HG02642 (cell line): ENCODE measurements around the gene ABCA7.

Source experiments
- ATAC-seq: cut with Tn5 transposase; IDR thresholded peaks from one replicate; pipeline ENCODE4 v1.9.1; 2021; ENCODE audit warnings: mild to moderate bottlenecking; ENCODE audit not compliant: unreplicated experiment, poor library complexity

Gene ABCA7, protein sequence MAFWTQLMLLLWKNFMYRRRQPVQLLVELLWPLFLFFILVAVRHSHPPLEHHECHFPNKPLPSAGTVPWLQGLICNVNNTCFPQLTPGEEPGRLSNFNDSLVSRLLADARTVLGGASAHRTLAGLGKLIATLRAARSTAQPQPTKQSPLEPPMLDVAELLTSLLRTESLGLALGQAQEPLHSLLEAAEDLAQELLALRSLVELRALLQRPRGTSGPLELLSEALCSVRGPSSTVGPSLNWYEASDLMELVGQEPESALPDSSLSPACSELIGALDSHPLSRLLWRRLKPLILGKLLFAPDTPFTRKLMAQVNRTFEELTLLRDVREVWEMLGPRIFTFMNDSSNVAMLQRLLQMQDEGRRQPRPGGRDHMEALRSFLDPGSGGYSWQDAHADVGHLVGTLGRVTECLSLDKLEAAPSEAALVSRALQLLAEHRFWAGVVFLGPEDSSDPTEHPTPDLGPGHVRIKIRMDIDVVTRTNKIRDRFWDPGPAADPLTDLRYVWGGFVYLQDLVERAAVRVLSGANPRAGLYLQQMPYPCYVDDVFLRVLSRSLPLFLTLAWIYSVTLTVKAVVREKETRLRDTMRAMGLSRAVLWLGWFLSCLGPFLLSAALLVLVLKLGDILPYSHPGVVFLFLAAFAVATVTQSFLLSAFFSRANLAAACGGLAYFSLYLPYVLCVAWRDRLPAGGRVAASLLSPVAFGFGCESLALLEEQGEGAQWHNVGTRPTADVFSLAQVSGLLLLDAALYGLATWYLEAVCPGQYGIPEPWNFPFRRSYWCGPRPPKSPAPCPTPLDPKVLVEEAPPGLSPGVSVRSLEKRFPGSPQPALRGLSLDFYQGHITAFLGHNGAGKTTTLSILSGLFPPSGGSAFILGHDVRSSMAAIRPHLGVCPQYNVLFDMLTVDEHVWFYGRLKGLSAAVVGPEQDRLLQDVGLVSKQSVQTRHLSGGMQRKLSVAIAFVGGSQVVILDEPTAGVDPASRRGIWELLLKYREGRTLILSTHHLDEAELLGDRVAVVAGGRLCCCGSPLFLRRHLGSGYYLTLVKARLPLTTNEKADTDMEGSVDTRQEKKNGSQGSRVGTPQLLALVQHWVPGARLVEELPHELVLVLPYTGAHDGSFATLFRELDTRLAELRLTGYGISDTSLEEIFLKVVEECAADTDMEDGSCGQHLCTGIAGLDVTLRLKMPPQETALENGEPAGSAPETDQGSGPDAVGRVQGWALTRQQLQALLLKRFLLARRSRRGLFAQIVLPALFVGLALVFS (N-terminal part only)

GRCh38 chr19:1039646-1040475 is at the start of gene ABCA7:
Gene ABCA7, plus strand, starts transcription at chr19:1040107. Its CDS starts 1,255 bp downstream, at chr19:1041362.
- ATAC-seq: peak; percentile 76

GRCh38 chr19:990119-990571 is 49.8 kb upstream of the ABCA7 start:
- no peak for ATAC-seq

DNA sequence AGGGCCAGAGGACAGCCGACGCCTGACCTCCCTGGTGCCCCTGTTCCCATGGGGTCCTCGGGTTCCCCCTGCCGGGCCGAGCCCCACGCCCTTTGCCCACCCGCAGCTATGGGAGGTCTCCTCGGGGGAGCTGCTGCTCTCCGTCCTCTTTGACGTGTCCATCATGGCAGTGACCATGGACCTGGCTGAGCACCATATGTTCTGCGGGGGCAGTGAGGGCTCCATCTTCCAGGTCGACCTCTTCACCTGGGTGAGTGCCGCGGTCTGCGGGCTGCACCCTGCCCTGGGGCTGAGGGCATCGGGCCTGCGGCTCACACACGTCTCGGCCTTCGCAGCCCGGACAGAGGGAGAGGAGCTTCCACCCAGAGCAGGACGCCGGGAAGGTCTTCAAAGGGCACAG is 49.2 kb upstream of the ABCA7 start:
- no peak for ATAC-seq

DNA sequence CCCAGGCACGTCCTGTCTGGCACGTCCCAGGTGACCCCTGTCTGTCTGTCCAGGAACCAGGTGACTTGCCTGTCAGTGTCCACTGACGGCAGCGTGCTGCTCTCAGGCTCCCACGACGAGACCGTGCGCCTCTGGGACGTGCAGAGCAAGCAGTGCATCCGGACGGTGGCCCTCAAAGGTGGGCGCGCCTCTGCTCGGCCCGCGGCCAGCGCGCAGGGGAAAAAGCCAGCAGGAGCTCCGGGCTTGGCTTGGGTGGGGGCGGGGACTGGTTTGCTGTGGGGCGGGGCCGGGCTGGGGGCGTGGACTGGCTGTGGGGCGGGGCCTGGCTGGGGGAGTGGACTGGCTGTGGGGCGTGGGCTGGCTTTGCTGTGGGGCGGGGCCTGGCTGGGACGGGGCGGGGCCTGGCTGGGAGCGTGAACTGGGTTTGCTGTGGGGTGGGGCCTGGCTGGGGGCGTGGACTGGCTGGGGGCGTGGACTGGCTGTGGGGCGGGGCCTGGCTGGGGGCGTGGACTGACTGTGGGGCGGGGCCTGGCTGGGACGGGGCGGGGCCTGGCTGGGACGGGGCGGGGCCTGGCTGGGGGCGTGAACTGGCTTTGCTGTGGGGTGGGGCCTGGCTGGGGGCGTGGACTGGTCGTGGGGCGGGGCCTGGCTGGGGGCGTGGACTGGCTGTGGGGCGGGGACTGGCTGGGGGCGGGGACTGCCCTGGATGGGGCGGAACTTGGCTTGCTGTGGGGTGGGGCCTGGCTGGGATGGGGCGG is 48.6 kb upstream of the ABCA7 start:
- no peak for ATAC-seq

DNA sequence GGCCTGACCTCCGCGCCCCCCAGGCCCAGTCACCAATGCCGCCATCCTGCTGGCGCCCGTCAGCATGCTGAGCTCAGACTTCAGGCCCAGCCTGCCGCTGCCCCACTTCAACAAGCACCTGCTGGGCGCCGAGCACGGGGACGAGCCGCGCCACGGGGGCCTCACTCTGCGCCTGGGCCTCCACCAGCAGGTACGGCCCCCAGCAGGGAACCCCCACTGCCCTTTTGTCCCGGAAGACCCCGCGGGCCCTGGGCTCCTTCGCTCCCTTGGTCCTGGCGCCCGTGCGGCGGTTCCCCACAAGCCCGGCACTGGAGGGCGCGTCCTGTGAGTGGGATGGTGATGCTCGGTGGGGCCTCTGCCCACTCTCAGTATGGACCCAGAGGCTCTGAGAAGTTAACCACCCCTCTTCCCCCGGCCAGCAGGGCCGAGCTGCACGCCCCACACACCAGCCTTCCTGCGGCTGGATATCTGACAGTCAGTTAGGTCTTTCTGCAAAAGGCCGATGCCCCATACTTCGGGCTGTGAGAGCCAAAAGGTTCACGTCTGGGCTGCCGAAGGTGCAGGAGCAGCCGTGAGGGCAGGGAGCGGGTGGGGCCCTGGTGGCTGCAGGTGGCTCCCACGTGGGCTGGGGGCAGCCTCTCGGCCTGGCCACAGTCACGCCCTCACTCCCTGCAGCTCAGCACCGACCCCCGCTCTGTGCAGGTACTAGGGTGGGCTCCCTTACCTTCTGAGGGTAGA is 47.8 kb upstream of the ABCA7 start:
- ATAC-seq: no peak

- ATAC-seq: no peak
Measured at GRCh38 chr19:992670-993055, 47.2 kb upstream of the ABCA7 start.

GRCh38 chr19:993361-993830 is 46.5 kb upstream of the ABCA7 start:
- ATAC-seq: no peak

- ATAC-seq: no peak
Measured at GRCh38 chr19:993831-994393, 46.0 kb upstream of the ABCA7 start.

- no peak for ATAC-seq
Measured at GRCh38 chr19:994516-994915, 45.4 kb upstream of the ABCA7 start.

DNA sequence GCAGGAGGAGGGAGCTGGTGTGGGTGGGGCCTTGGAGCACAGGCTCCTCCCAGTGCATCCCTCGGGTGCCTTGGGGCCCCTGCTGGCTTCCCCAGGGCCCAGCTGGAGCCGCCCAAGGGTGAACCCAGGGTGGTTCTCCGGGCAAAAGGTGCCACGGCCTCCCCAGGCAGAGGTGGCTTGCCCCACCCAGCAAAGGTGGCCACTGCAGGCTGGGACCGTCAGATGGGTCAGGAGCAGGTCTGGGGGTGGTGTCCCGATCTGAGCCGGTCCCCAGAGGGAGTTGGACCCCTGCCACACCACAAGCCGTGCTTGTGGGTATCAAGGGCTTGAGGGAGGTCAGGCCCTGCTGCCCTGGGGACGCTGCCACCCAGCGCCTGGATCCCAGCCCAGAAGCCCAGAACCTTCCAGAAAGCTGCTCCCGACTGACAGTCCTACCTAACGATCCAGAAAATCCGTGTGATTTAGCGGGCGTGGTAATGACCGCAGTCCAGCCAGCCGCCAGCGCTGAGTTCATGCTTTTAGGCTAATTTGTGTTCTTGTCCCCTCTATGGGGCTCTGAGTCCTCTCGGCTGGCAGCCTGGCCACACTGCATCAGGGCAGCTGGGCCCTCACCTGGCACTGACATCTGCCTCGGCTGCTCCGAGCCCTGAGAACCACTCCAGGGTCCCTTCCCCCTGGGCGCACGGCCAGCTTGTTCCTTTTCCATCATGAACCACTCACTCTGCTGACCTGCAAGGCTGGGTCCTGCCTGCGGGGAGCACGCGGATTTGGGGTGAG is 44.7 kb upstream of the ABCA7 start:
- ATAC-seq: no peak

DNA sequence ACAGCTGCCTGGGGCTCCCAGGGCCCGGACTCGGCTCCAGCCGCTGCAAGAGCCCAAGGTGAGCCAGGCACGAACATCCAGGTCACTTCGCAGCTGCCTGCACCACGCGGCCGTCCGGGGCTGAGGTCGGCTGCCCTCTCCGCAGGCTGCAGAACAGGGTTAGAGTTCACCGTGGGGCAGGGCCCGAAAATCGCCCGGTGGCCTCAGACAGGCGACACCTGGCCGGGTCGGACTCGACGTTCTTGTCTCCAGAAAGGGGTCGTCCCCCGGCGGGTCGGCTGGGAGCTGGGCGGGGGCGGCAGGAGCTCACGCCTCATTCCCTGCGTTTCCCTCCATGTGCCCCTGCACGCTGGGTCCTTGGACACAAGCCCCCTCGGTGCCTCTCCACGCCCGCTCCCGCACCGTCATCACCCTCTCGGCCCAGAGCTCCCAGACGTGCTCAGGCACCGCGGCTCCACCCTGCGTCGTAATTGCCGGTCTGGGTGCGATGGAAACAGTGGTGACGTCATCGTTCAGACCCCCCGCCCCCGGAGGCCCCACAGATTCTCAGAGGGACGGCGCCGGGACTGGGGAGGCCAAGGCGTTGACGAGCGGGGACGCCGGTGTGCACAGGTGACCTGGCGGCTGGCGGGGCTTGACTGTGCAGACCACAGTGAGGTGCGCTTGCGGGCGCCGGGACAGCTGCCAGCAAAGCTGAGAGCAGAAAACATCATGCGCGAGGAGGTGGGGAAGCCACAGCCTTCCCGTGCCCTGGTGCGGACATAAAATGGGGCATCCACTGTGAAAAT is 43.7 kb upstream of the ABCA7 start:
- ATAC-seq: no peak

- no peak for ATAC-seq
Measured at GRCh38 chr19:998064-998463, 41.8 kb upstream of the ABCA7 start.

- no peak for ATAC-seq
Measured at GRCh38 chr19:999379-999719, 40.6 kb upstream of the ABCA7 start.

DNA sequence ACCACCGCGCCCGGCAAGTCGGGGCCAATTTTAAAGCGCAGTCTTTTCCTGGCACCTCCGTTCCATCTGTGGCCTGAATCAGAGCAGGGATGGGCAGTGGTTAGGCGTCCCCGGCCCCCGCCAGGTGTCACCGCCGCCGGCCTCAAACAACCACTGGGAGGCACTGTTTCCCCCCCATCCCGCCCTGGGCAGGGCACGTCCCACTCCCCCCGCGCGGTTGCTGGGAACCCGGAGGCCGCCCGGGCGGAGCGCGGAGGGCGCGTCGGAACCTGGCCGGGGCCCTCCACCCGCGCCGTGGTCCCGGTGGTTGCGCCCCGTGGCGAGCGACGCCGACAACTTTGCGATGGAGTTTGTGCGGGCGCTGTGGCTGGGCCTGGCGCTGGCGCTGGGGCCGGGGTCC is 39.8 kb upstream of the ABCA7 start, which contains the start of gene GRIN3B:
Gene GRIN3B (plus strand): TSS at position 325 of the 400 bp plus-strand sequence. CDS start 19 bp downstream, at position 344.
- no peak for ATAC-seq

GRCh38 chr19:1000591-1001537 is 39.0 kb upstream of the ABCA7 start:
- no peak for ATAC-seq
